PC-9 (cell line): Measurements from ENCODE around the gene INTS11. TPM values are rescaled to one million over a fixed set of nuclear protein-coding genes. Genes with fewer than 3 reads are reported as not detected.

ENCODE experiments used
- BruUV-seq: library from RNA; stranded (reverse); fragments of 400-500 nt; replicated peaks from 2 replicates; lab custom pipeline; 2021; lab: Mats Ljungman, UMichigan
- CTCF ChIA-PET: fragments of 300-600 bp; sonication (Branson Sonifier 250); formaldehyde crosslinking; loops from one replicate; lab custom pipeline; 2022; ENCODE audit warnings: antibody characterized with exemption; lab: Charles Lee
- POLR2A ChIA-PET: fragments of 300-600 bp; sonication (Branson Sonifier 250); formaldehyde crosslinking; loops from one replicate; lab custom pipeline; 2022; ENCODE audit warnings: antibody characterized with exemption; ENCODE audit not compliant: unreplicated experiment; lab: Charles Lee
- DNase-seq, 2 experiments: peaks; one replicate each; pipeline versions ENCODE4 v3.0.0 to v3.0.0-alpha.2; 2015 to 2022; ENCODE audit warnings: mixed read lengths in 1 of 2
- H2AFZ ChIP-seq: fragments of 200-600 bp; sonication (generic); 2 replicates; pipeline ENCODE4 v1.8.1; 2017; ENCODE audit warnings: antibody characterized with exemption
- H3F3A ChIP-seq: fragments of 200-600 bp; sonication (generic); 2 replicates; pipeline ENCODE4 v1.8.1; 2017; ENCODE audit warnings: antibody characterized with exemption, mild to moderate bottlenecking, low read depth; ENCODE audit not compliant: insufficient read depth
- H3K27ac ChIP-seq: fragments of 200-600 bp; sonication (generic); 2 replicates; pipeline ENCODE4 v1.6.1; 2016; ENCODE audit warnings: mixed run types
- H3K27me3 ChIP-seq: fragments of 200-600 bp; sonication (generic); 2 replicates; pipeline ENCODE4 v1.6.1; 2016; ENCODE audit warnings: low read depth, mixed run types; ENCODE audit not compliant: insufficient read depth
- H3K36me3 ChIP-seq: fragments of 200-600 bp; sonication (generic); 2 replicates; pipeline ENCODE4 v1.6.1; 2016; ENCODE audit warnings: low read depth, mixed run types
- H3K4me1 ChIP-seq: fragments of 200-600 bp; sonication (generic); replicated peaks from 2 replicates; pipeline ENCODE4 v1.6.1; 2016; ENCODE audit warnings: mixed run types; ENCODE audit not compliant: insufficient read depth
- H3K4me2 ChIP-seq: fragments of 200-600 bp; sonication (generic); 2 replicates; pipeline ENCODE4 v1.6.1; 2017; ENCODE audit warnings: mixed run types
- H3K4me3 ChIP-seq: fragments of 200-600 bp; sonication (generic); 2 replicates; pipeline ENCODE4 v1.6.1; 2016; ENCODE audit warnings: mixed run types
- H3K79me2 ChIP-seq: fragments of 200-600 bp; sonication (generic); 2 replicates; pipeline ENCODE4 v1.6.1; 2017; ENCODE audit warnings: low read depth, mixed run types
- H3K9me2 ChIP-seq: fragments of 200-600 bp; sonication (generic); 2 replicates; pipeline ENCODE4 v1.8.1; 2017; ENCODE audit warnings: mild to moderate bottlenecking; ENCODE audit not compliant: insufficient read depth
- H3K9me3 ChIP-seq: fragments of 200-600 bp; sonication (generic); 2 replicates; pipeline ENCODE4 v1.8.1; 2016; ENCODE audit warnings: low read depth; ENCODE audit not compliant: insufficient read depth
- H4K20me1 ChIP-seq: fragments of 200-600 bp; sonication (generic); 2 replicates; pipeline ENCODE4 v1.8.1; 2017; ENCODE audit not compliant: insufficient read depth
- EZH2 ChIP-seq: fragments of 200-600 bp; sonication (generic); IDR thresholded peaks from 2 replicates; pipeline ENCODE4 v1.8.0; 2017; ENCODE audit warnings: antibody characterized with exemption, low read depth
- intact Hi-C: fragments of 100-400 bp; cut with micrococcal nuclease; formaldehyde crosslinking; loops from one replicate; pipeline ENCODE4 v1.10.0; 2022; ENCODE audit not compliant: unreplicated experiment
- total RNA-seq: library from RNA; stranded (reverse); gene quantifications from 2 replicates; pipeline ENCODE4 v1.2.3, GENCODE V29; 2021
- TF ChIP-seq, protein P1 (sequence below): fragments of 200-600 bp; sonication (generic); conservative IDR thresholded peaks from 2 replicates; pipeline ENCODE4 v1.6.1; 2017; ENCODE audit warnings: mixed run types, antibody characterized with exemption, mild to moderate bottlenecking, moderate library complexity

The INTS11 gene
- total RNA-seq, 1 experiment from 2014 or later = 130 TPM

DNA sequence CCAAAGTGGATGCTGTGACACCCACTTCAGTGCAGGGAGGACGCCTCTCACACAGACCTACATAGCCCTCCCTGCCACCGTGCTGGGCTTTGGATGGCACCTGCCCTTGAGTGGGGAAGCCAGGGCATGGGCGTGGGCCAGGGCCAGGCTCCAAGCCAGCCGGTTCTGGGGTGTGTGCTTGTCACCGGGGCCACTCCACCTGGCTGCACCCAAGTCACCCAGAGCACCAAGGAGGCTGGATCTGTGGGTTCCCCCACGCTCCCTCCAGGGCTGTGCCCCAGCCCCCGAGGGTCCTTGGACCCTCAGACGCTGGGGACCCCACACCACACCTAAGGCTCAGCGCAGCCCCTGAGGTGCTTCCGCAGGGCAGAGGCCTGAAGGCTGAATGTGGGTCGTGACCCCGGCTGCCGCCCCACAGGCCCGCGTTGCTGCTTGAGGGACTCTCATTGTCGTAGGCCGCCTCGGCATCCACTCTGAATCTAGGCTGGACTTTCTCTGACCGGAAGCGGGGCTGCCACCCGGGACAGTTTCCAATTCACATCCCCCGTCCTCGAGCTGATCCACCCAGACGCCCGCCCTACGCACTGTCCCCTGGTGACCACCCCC, 32.4 kb upstream of the INTS11 start:
- TF ChIP-seq EZH2 = no peak
- TF ChIP-seq, protein P1, sequence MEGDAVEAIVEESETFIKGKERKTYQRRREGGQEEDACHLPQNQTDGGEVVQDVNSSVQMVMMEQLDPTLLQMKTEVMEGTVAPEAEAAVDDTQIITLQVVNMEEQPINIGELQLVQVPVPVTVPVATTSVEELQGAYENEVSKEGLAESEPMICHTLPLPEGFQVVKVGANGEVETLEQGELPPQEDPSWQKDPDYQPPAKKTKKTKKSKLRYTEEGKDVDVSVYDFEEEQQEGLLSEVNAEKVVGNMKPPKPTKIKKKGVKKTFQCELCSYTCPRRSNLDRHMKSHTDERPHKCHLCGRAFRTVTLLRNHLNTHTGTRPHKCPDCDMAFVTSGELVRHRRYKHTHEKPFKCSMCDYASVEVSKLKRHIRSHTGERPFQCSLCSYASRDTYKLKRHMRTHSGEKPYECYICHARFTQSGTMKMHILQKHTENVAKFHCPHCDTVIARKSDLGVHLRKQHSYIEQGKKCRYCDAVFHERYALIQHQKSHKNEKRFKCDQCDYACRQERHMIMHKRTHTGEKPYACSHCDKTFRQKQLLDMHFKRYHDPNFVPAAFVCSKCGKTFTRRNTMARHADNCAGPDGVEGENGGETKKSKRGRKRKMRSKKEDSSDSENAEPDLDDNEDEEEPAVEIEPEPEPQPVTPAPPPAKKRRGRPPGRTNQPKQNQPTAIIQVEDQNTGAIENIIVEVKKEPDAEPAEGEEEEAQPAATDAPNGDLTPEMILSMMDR = no peak
- no TSS peak for BruUV-seq

DNA sequence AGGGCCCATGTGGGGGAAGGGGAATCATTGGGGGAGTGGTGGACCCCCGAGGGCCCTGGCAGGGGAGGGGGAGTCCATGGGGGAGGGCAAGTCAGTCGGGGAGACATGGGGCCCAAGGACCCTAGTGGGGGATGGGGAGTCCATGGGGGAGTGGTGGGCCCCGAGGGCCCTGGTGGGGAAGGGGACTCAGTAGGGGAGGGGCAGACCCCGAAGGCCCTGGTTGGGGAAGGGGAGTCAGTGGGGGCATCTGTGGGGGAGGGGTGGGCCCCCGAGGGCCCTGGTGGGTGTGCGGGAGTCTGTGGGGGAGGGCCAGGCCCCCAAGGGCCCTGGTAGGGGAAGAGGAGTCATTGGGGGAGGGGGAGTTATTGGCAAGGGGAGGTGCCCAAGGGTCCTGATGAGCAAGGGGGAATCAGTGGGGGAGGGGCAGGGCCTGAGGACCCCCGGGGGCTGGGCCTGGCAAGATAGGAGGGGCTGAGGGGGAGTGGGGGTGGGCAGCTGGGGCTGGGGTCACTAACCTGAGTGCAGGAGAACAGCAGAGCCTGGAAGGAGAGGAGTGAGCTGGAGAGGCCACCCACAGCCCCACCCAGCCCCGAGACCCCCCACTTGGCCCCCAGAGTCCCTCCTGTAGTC, 31.8 kb upstream of the INTS11 start:
- no peak overlapping the region for H3K27ac ChIP-seq
- no TSS peak for BruUV-seq
- H3K9me2 ChIP-seq = no peaks in the 10 kb centered on the region
- H3K27me3 ChIP-seq = no peaks in the 10 kb centered on the region
- 0 out of 2 replicates have a peak, but pooled peaks cover 7% of the 10 kb centered on the region for H3K79me2 ChIP-seq
- intact Hi-C loops = no loop called here
- TF ChIP-seq, protein P1 = no peak
- no peak for TF ChIP-seq EZH2
- peaks cover 28% of the 10 kb centered on the region for H3K4me1 ChIP-seq
- peaks cover 48% of the 10 kb centered on the region; the same call in 1 of the 2 replicates for H3F3A ChIP-seq
- H2AFZ ChIP-seq = no peak overlapping the region
- no peak overlapping the region for H3K4me3 ChIP-seq
- no peaks in the 10 kb centered on the region for H3K9me3 ChIP-seq
- DNase-seq = no peak
- H3K36me3 ChIP-seq = no peaks in the 10 kb centered on the region
- ChIA-PET POLR2A (no interaction called here), CTCF (no interaction called here)
- H3K4me2 ChIP-seq = no peak overlapping the region
- no peaks in the 10 kb centered on the region for H4K20me1 ChIP-seq

More for the DNA sequence above, 32.4 kb upstream of the INTS11 start:
- peak in 1 of 2 experiments; percentile 34 for DNase-seq
- H2AFZ ChIP-seq = no peak overlapping the region
- POLR2A ChIA-PET = no interaction called here
- H4K20me1 ChIP-seq = no peaks in the 10 kb centered on the region
- no peaks in the 10 kb centered on the region for H3K9me2 ChIP-seq
- H3K79me2 ChIP-seq = 0 out of 2 replicates have a peak, but pooled peaks cover 7% of the 10 kb centered on the region
- no peaks in the 10 kb centered on the region for H3K9me3 ChIP-seq
- CTCF ChIA-PET = no interaction called here
- H3F3A ChIP-seq = peaks cover 43% of the 10 kb centered on the region; the same call in 1 of the 2 replicates
- H3K36me3 ChIP-seq = no peaks in the 10 kb centered on the region
- H3K27me3 ChIP-seq = no peaks in the 10 kb centered on the region
- no peak overlapping the region for H3K4me3 ChIP-seq
- H3K27ac ChIP-seq = no peak overlapping the region
- no peak overlapping the region for H3K4me2 ChIP-seq
- intact Hi-C loops = no loop called here
- H3K4me1 ChIP-seq = peaks cover 24% of the 10 kb centered on the region

DNA sequence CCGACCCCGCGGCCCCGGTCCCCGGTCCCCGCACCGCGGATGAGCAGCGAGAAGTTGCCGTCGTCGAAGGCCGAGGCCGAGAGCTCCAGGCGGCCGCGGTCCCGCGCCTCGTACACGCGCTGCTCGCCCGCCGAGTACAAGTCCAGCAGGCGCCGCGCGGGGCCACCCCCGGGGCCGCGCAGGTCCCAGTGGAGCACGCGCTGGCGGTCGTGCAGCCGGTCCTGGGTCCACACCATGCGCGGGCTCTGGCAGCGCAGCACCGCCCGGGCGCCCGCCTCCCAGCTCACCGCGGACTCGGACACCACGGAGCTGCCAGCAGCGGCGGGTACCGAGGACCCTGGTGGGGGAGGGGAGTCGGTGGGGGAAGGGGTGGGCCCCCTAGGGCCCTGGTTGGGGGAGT, 31.0 kb upstream of the INTS11 start:
- Histone ChIP-seq H3K9me3 (no peaks in the 10 kb centered on the region), H3K36me3 (no peaks in the 10 kb centered on the region), H3K9me2 (no peaks in the 10 kb centered on the region), H3K79me2 (0 out of 2 replicates have a peak, but pooled peaks cover 7% of the 10 kb centered on the region), H3K4me1 (peaks cover 19% of the 10 kb centered on the region), H3K27ac (no peak overlapping the region), H4K20me1 (no peaks in the 10 kb centered on the region), H3F3A (peaks cover 43% of the 10 kb centered on the region; the same call in 1 of the 2 replicates), H3K4me3 (no peak overlapping the region), H3K27me3 (no peaks in the 10 kb centered on the region), H2AFZ (no peak overlapping the region), H3K4me2 (no peak overlapping the region)
- BruUV-seq = no TSS peak
- ChIA-PET POLR2A (no interaction called here), CTCF (interaction anchor here (0.6 kb wide), 1 partner anchor 42 kb away, joined by 21 read pairs; no protein-coding TSS in a partner anchor)
- DNase-seq = peak in 1 of 2 experiments; percentile 8
- TF ChIP-seq, protein P1 = no peak
- no peak for TF ChIP-seq EZH2
- intact Hi-C loops = no loop called here
